Measurements from ENCODE around the gene MT1HL1. TPM values are rescaled to one million over a fixed set of nuclear protein-coding genes. Genes with fewer than 3 reads are reported as not detected.

The MT1HL1 gene
- total and polyA plus RNA-seq, 7 donors = not detected

DNA sequence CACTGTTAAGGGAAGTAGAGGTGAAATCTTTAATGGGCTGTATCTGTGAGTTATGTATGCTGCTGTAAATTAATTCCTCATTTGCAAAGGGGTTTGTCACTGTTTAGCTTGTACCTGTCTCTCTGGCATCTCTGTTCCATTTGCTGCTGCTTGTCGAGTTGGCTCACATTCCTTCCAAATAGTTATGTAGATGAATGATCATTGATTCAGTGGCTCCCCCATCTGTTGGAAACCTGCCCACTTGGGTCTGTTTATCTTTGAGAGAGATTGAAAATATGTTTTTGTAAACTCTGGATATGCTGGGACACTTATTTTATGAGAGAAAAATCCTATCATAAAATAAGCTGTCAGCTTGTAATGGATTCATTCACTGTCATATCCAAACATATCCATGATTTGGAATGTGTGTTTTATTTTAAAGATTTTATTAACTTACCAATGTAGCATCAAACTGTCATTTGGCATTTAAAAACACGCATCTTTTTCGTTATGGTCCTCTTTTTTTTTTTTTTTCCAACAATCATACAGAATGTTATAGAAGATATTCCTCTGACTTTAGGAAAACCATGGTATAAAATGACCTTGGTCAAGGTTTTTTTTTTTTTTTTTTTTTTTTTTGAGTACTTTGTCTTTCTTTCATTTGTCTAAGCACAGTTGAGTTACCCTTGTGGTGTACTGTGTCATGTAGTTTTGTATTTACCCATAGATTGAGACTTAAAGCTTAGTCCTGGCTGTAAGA, 41.2 kb upstream of the MT1HL1 start:
- H3K27me3 ChIP-seq (ENCODE audit: insufficient read depth in 3 of 3, low read length in 2 of 3) = peaks cover 4 to 66% (median 12%) of the 10 kb centered on the region in 3 donors
- DNase-seq = no peak
- intact Hi-C loops (cut with DNase I) = no loop called here
- H3K36me3 ChIP-seq (ENCODE audit: insufficient read depth in 1 of 2, low read depth in 1 of 2) = no peaks in the 10 kb centered on the region
- no peaks in the 10 kb centered on the region for H3K4me1 ChIP-seq
- no peak overlapping the region for H3K4me3 ChIP-seq
- H3K9me3 ChIP-seq = no peaks in the 10 kb centered on the region
- ATAC-seq = no peak
- TF ChIP-seq, protein P1, sequence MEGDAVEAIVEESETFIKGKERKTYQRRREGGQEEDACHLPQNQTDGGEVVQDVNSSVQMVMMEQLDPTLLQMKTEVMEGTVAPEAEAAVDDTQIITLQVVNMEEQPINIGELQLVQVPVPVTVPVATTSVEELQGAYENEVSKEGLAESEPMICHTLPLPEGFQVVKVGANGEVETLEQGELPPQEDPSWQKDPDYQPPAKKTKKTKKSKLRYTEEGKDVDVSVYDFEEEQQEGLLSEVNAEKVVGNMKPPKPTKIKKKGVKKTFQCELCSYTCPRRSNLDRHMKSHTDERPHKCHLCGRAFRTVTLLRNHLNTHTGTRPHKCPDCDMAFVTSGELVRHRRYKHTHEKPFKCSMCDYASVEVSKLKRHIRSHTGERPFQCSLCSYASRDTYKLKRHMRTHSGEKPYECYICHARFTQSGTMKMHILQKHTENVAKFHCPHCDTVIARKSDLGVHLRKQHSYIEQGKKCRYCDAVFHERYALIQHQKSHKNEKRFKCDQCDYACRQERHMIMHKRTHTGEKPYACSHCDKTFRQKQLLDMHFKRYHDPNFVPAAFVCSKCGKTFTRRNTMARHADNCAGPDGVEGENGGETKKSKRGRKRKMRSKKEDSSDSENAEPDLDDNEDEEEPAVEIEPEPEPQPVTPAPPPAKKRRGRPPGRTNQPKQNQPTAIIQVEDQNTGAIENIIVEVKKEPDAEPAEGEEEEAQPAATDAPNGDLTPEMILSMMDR (IDR thresholded peaks at IDR 0.05) = no peak
- 35 to 51% (median 51%) methylated on average over 3 of the region's 3 CpGs for WGBS, 3 donors
- H3K27ac ChIP-seq = no peak overlapping the region

DNA sequence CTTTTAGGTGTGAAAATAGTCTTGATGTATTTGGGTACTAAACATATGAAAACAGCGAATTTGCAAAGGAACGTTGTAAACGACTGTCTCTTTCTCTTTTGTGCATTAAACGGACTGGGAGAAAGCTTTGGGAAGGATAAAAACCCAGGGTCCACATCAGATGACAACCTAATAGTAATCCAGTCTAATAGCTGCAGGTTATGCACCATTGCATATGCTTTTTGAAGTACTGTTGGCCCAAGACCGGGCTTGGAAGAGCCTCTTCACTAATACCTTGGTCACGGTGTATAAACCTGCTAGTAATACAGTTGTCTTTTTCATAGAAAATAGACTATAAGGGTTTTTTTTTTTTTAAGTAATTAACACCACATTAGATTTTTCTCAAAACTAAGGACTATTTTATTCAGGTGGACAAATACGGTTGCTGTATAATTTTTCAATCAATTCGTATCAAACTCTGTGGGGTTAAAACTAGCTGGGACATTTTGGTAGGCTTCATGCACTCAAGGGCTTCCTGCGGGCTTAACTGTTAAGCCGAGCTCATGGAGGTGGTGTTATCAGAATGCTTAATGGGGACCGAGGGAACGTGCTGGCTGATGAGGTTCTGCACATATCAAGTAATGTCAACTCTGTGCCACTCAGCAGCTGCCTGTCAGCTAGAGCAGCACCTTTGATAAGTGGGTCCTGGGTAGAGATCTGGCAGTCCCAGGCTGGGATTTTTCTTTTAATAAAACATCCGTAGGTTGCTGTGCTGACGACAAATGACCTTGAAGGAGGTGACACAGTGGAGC, 39.8 kb upstream of the MT1HL1 start:
- intact Hi-C loops (cut with DNase I) = no loop called here
- TF ChIP-seq, protein P1 (IDR thresholded peaks at IDR 0.05) = no peak
- 37 to 46% (median 40%) methylated on average over 14 of the region's 14 CpGs for WGBS, 3 donors
- Histone ChIP-seq H3K4me1 (no peaks in the 10 kb centered on the region), H3K4me3 (no peak overlapping the region), H3K27me3 (ENCODE audit: insufficient read depth in 3 of 3, low read length in 2 of 3) (peaks cover 4 to 80% (median 12%) of the 10 kb centered on the region in 3 donors), H3K36me3 (ENCODE audit: insufficient read depth in 1 of 2, low read depth in 1 of 2) (no peaks in the 10 kb centered on the region), H3K27ac (no peak overlapping the region), H3K9me3 (no peaks in the 10 kb centered on the region)
- no peak for ATAC-seq
- DNase-seq = no peak

DNA sequence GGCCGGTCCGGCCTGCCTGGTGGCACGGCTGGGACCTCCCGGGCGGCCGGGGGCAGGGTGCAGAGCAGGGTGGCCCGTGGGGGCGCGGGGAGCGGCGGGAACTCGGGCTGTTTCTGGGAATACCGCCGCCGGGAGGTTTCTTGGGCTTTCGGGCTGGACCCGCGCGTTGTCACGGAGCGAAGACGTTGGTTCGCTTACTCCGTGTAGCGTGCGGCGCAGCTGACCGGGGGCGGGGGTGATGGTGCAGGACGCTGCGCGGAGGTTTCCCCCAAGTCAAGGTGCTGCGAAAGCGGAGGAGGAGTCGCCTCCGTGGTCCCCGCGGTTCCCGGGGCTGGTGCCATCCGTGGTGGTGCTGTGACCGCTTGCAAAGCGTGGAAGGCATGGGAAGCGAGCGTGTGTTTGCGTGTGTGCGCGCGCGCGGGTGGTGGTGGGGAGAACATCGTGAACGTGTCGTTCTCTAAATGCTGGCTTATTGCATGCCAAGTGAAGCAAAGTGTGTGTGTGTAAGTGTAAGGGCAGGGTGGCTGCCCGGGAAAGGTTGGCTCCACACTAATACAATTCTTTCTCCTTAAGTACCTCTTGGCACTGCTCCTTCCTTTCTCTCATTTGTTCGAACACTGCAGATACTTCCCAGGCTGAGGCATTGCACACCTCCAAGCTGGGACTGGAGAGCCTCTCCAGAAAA, 38.8 kb upstream of the MT1HL1 start:
- ATAC-seq = no peak
- Histone ChIP-seq H3K27me3 (ENCODE audit: insufficient read depth in 3 of 3, low read length in 2 of 3) (peaks cover 4 to 80% (median 10%) of the 10 kb centered on the region in 3 donors), H3K36me3 (ENCODE audit: insufficient read depth in 1 of 2, low read depth in 1 of 2) (no peaks in the 10 kb centered on the region), H3K4me1 (no peaks in the 10 kb centered on the region), H3K9me3 (no peaks in the 10 kb centered on the region), H3K27ac (no peak overlapping the region), H3K4me3 (peak overlapping the region; percentile 50)
- WGBS, 3 donors = 1 to 2% (median 1%) methylated on average over 42 to 55 of the region's 55 CpGs
- TF ChIP-seq, protein P1 (IDR thresholded peaks at IDR 0.05) = no peak
- intact Hi-C loops (cut with DNase I) = no loop called here
- DNase-seq = no peak

DNA sequence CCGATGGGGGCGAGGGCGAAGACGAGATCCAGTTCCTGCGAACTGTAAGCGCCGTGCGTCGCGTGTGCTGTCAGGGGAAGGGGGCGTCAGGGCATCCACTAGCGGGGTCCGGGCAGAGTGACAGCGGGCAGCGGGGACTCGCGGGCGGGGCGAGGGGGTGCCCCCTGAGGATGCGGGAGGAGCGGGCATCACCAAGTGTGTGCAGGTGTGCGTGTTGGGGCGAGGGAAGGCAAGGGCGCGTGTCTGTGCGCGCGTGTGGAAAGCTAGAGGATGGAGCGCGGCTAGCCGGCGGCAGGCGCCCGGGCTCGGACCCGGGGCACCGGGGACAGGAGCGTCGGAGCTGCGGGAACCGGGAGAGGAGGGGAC, 38.3 kb upstream of the MT1HL1 start:
- Histone ChIP-seq H3K9me3 (no peaks in the 10 kb centered on the region), H3K36me3 (ENCODE audit: insufficient read depth in 1 of 2, low read depth in 1 of 2) (no peaks in the 10 kb centered on the region), H3K4me1 (no peaks in the 10 kb centered on the region), H3K4me3 (peak overlapping the region; percentile 50), H3K27me3 (ENCODE audit: insufficient read depth in 3 of 3, low read length in 2 of 3) (peaks cover 4 to 82% (median 10%) of the 10 kb centered on the region in 3 donors), H3K27ac (no peak overlapping the region)
- ATAC-seq (no peak), DNase-seq (no peak)
- TF ChIP-seq, protein P1 (IDR thresholded peaks at IDR 0.05) = no peak
- intact Hi-C loops (cut with DNase I) = no loop called here
- 0 to 1% (median 0%) methylated on average over 29 to 41 of the region's 41 CpGs for WGBS, 3 donors
